Effector memory CD4-positive, alpha-beta T cell (primary cell): ENCODE data around the gene GNG8.

Experiments used
- DNase-seq, 3 donors: peaks; one replicate each; pipeline ENCODE4 v3.0.0-alpha.2; 2020
- H3K27ac ChIP-seq: 2 replicates; pipeline ENCODE4 v1.7.0; 2013; ENCODE audit warnings: mild to moderate bottlenecking, low read length, moderate library complexity; ENCODE audit not compliant: insufficient read depth, poor library complexity, severe bottlenecking
- H3K27me3 ChIP-seq: replicated peaks from 2 replicates; pipeline ENCODE4 v1.7.0; 2013; ENCODE audit warnings: mild to moderate bottlenecking, low read length; ENCODE audit not compliant: insufficient read depth, control insufficient read depth, poor library complexity, severe bottlenecking
- H3K36me3 ChIP-seq: 2 replicates; pipeline ENCODE4 v1.7.0; 2013; ENCODE audit warnings: mild to moderate bottlenecking, low read length, moderate library complexity; ENCODE audit not compliant: control insufficient read depth, insufficient read depth
- H3K4me1 ChIP-seq: 2 replicates; pipeline ENCODE4 v1.7.0; 2013; ENCODE audit warnings: low read length, mild to moderate bottlenecking; ENCODE audit not compliant: control insufficient read depth, insufficient read depth, poor library complexity, severe bottlenecking
- H3K4me3 ChIP-seq: 2 replicates; pipeline ENCODE4 v1.7.0; 2013; ENCODE audit warnings: low read length, low read depth, mild to moderate bottlenecking; ENCODE audit not compliant: insufficient read depth, poor library complexity, severe bottlenecking
- H3K9me3 ChIP-seq: 2 replicates; pipeline ENCODE4 v1.7.0; 2013; ENCODE audit warnings: mild to moderate bottlenecking, low read length, moderate library complexity; ENCODE audit not compliant: control insufficient read depth

The GNG8 gene

GRCh38 chr19:46609511-46610412, 26.2 kb downstream of the GNG8 start:
- Histone ChIP-seq H3K36me3 (peaks cover 51% of the 10 kb centered on the region), H3K27ac (peak overlapping the region; percentile 1), H3K4me3 (no peak overlapping the region), H3K4me1 (peaks cover 33% of the 10 kb centered on the region), H3K9me3 (no peaks in the 10 kb centered on the region), H3K27me3 (no peaks in the 10 kb centered on the region)
- DNase-seq = no peak

GRCh38 chr19:46608581-46609345, 27.2 kb downstream of the GNG8 start:
- DNase-seq = no peak
- Histone ChIP-seq H3K27ac (no peak overlapping the region), H3K36me3 (peaks cover 51% of the 10 kb centered on the region), H3K27me3 (no peaks in the 10 kb centered on the region), H3K4me1 (peaks cover 29% of the 10 kb centered on the region), H3K4me3 (no peak overlapping the region), H3K9me3 (no peaks in the 10 kb centered on the region)

GRCh38 chr19:46608178-46608577, 27.8 kb downstream of the GNG8 start:
- no peak overlapping the region for H3K4me3 ChIP-seq
- peaks cover 32% of the 10 kb centered on the region for H3K4me1 ChIP-seq
- DNase-seq = no peak
- H3K36me3 ChIP-seq = peaks cover 51% of the 10 kb centered on the region
- no peaks in the 10 kb centered on the region for H3K9me3 ChIP-seq
- no peak overlapping the region for H3K27ac ChIP-seq
- H3K27me3 ChIP-seq = no peaks in the 10 kb centered on the region

GRCh38 chr19:46607448-46607841, 28.6 kb downstream of the GNG8 start:
- Histone ChIP-seq H3K4me1 (peaks cover 39% of the 10 kb centered on the region), H3K27ac (no peak overlapping the region), H3K36me3 (peaks cover 51% of the 10 kb centered on the region), H3K27me3 (no peaks in the 10 kb centered on the region), H3K4me3 (no peak overlapping the region), H3K9me3 (no peaks in the 10 kb centered on the region)
- no peak for DNase-seq

GRCh38 chr19:46606681-46607447, 29.1 kb downstream of the GNG8 start:
- no peaks in the 10 kb centered on the region for H3K9me3 ChIP-seq
- peaks cover 41% of the 10 kb centered on the region for H3K4me1 ChIP-seq
- no peak overlapping the region for H3K4me3 ChIP-seq
- H3K27me3 ChIP-seq = no peaks in the 10 kb centered on the region
- no peak for DNase-seq
- H3K36me3 ChIP-seq = peaks cover 51% of the 10 kb centered on the region
- H3K27ac ChIP-seq = no peak overlapping the region

- peaks cover 33% of the 10 kb centered on the region for H3K4me1 ChIP-seq
Observed at GRCh38 chr19:46606019-46606418, 30.0 kb downstream of the GNG8 start.

GRCh38 chr19:46605356-46605821, 30.6 kb downstream of the GNG8 start:
- H3K4me1 ChIP-seq = peaks cover 27% of the 10 kb centered on the region
- no peaks in the 10 kb centered on the region for H3K9me3 ChIP-seq
- no peaks in the 10 kb centered on the region for H3K27me3 ChIP-seq
- H3K36me3 ChIP-seq = peaks cover 51% of the 10 kb centered on the region
- DNase-seq = no peak
- H3K27ac ChIP-seq = no peak overlapping the region
- no peak overlapping the region for H3K4me3 ChIP-seq

More at GRCh38 chr19:46606019-46606418, 30.0 kb downstream of the GNG8 start:
- H3K9me3 ChIP-seq = no peaks in the 10 kb centered on the region
- H3K36me3 ChIP-seq = peaks cover 51% of the 10 kb centered on the region
- no peaks in the 10 kb centered on the region for H3K27me3 ChIP-seq
- H3K4me3 ChIP-seq = no peak overlapping the region
- no peak overlapping the region for H3K27ac ChIP-seq
- no peak for DNase-seq

GRCh38 chr19:46604781-46605355, 31.1 kb downstream of the GNG8 start:
- no peak overlapping the region for H3K4me3 ChIP-seq
- H3K4me1 ChIP-seq = peaks cover 23% of the 10 kb centered on the region
- H3K36me3 ChIP-seq = peaks cover 48% of the 10 kb centered on the region
- no peaks in the 10 kb centered on the region for H3K9me3 ChIP-seq
- H3K27me3 ChIP-seq = no peaks in the 10 kb centered on the region
- no peak for DNase-seq
- H3K27ac ChIP-seq = no peak overlapping the region

GRCh38 chr19:46603752-46604231, 32.2 kb downstream of the GNG8 start:
- Histone ChIP-seq H3K27ac (peak overlapping the region; percentile 77), H3K36me3 (peaks cover 37% of the 10 kb centered on the region), H3K9me3 (no peaks in the 10 kb centered on the region), H3K27me3 (no peaks in the 10 kb centered on the region), H3K4me3 (peak overlapping the region; percentile 96), H3K4me1 (peaks cover 23% of the 10 kb centered on the region)
- no peak for DNase-seq
